ENCODE measurements around the gene RABL6.
A peak's percentile ranks its signal among the peaks of the same experiment; 100 is the strongest.

The RABL6 gene

GRCh38 chr9:136848393-136849037 lies 40.8 kb downstream of the RABL6 start:
- no peak for DNase-seq

DNA sequence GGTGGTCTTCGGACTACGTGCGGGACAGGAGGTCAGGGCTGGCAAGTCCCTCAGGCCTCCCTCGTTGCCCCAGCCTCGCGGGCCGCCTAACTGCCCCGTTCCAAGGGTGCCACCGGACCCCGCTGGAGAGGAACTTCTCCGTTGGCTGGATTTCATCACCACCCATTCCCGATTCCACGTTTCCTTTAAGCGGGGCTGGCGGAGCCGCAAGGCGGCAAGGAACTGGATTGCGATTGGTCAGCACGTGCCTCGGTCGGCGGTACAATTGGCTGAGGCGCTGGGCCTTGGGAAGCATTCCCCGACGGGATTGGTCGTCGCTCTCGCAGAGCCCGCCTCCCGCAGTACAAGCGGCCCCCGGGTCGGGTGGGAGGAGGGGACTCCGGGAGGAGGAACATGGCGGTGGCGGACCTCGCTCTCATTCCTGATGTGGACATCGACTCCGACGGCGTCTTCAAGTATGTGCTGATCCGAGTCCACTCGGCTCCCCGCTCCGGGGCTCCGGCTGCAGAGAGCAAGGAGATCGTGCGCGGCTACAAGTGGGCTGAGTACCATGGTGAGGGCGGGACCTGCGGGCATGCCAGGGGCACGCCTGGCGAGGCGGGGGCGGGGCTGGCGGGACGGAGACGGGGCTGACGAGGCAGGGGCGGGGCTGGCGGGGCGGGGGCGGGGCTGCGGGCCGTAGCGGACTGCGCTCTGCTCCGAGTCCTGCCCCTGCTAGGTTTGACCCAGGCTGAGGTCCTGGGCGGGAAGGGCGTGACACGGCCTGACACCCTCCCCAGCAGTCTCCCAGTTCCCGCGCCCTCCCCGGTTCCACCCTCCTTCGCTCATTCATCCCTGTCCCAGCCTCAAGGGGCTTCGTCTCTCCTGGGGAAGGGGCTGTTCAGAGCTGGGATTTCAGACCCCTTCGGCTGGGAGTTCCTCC lies 41.6 kb downstream of the RABL6 start, which contains the start of gene PHPT1:
PHPT1 (plus strand) TSS at position 372 of the 922 bp plus-strand sequence; CDS start at position 394, 22 bp downstream.
- DNase-seq, result peak; percentile 96

DNA sequence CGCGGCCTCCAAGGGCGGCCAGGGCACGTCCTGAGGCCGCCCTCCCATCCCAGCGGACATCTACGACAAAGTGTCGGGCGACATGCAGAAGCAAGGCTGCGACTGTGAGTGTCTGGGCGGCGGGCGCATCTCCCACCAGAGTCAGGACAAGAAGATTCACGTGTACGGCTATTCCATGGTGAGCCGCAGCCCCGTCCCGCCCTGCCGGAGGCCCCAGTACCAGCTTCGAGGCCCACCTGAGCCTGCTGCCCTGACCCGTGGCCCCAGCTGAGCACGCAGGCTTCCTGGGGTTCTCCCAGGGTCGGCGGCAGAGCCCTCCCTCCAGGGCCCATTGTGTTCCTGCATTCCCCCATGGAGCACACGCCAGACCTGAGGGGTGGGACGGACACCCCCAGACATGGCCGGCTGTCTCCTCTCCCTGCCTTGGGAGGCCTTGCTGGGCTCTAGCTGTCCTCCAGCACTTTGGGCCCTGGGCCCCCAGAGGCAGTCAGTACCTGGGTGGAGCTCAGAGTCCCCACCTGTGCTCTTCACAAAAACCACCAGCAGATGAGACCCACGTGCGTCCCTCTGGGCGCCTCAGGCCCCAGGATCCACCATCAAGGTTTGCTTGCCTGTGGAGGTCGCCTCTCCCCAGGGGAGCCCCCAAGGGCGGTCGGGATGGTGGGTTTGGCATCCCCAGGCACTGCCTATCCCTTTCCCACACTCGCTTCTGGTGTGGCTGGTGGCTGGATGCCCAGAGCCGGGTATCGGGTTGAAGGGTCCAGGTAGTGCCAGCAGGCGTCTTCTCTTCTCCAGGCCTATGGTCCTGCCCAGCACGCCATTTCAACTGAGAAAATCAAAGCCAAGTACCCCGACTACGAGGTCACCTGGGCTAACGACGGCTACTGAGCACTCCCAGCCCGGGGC lies 42.5 kb downstream of the RABL6 start:
- no peak for DNase-seq

- DNase-seq, result no peak
Observed at GRCh38 chr9:136850866-136851775, 43.4 kb downstream of the RABL6 start.

DNA sequence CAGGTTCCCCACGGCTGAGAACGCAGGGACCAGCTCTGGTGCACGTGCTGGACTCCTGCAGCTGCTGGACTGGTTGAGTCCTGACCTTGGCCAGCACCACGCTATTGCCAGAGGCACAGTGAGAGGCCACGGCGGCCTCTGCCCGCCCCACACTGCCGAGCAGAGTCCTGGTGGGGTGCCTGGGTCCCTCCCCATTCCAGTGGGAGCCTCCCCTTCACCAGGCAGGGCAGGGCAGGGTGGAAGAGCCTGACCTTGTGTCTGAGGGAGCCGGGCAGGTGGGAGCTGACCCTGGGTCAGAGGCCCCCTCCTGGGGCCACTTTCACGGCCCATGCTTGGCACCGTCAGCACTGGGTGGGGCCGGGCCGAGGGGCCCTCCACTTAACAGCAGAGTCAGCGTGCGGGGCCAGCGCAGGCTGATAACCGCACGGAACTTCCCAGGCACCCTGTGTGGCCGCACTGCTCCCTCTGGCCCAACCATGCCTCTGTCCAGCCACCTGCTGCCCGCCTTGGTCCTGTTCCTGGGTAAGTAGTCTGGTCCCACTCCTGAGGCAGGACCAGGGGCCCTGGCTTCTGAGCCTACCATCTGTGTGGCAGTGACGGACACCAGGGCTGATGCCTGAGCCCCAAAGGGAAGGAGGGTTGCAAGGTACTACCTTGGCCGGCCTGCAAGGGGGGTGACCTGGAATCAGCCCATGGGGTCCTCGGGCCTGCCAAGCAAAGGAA lies 44.4 kb downstream of the RABL6 start, which contains the start of gene MAMDC4:
MAMDC4 (plus strand) TSS at position 406 of the 723 bp plus-strand sequence; CDS start at position 477, 71 bp downstream.
- DNase-seq, result no peak

DNA sequence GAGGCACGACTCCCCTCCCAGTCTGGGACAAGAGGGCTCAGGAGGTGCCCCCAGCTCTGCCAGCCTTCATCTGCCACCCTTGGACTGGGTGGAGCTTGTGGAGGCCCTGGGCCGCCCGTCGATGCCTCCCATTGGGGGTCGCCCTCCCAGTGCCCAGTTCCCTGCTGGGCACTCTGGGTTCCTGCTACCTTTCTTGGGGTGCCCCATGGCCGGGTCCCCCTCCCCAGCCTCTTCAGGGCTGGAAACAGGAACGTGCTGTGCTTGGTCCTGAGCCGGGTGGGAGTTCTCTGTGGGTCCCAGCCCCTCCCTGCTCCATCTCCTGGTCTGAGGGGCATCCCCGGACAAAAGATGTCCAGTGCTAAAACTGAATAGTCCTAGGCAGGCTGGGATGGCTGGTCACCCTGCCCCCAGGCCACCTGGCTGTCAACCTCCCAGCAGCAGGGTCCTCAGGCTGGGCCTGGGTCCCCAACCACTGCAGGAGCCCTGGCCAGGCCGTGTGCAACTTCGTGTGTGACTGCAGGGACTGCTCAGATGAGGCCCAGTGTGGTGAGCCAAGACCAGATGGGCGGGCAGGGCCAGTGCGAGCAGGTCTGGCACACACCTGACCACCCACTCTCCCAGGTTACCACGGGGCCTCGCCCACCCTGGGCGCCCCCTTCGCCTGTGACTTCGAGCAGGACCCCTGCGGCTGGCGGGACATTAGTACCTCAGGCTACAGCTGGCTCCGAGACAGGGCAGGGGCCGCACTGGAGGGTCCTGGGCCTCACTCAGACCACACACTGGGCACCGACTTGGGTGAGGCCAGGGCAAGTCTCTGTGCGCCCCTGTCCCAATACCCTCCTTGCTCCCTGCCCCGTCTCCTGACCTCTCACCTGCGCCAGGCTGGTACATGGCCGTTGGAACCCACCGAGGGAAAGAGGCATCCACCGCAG lies 45.2 kb downstream of the RABL6 start:
- DNase-seq, result no peak

DNA sequence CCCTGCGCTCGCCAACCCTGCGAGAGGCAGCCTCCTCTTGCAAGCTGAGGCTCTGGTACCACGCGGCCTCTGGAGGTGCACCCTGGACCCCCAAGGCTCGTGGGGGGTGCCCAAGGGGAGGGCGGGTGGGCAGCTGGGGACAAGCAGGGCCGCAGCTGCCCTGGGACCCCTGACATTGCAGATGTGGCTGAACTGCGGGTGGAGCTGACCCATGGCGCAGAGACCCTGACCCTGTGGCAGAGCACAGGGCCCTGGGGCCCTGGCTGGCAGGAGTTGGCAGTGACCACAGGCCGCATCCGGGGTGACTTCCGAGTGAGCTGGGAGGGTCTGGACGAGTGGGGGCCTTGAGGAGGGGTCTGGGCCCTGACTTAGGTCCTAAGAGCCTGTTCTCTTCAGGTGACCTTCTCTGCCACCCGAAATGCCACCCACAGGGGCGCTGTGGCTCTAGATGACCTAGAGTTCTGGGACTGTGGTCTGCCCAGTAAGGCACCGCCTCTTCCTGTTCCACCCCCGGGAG lies 45.9 kb downstream of the RABL6 start:
- no peak for DNase-seq

DNA sequence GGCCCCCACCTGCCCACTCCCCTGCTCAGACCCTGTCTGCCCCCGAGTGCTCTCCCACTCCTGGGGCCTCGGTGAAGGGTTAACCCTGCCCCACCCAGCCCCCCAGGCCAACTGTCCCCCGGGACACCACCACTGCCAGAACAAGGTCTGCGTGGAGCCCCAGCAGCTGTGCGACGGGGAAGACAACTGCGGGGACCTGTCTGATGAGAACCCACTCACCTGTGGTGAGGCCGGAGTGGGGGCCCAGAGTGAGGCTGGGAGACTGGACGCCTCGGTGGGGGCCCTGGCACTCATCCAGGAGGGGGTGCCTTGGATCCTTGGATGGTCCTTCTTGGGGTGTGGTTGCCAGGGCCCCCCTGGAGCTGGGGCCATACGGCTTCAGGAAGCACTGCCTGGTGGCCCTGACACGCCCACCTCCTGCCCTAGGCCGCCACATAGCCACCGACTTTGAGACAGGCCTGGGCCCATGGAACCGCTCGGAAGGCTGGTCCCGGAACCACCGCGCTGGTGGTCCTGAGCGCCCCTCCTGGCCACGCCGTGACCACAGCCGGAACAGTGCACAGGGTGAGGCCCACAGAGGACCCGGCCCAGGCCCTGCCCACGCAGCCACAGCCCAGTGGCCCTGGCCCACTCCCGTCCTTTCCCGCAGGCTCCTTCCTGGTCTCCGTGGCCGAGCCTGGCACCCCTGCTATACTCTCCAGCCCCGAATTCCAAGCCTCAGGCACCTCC lies 46.5 kb downstream of the RABL6 start:
- no peak for DNase-seq

DNA sequence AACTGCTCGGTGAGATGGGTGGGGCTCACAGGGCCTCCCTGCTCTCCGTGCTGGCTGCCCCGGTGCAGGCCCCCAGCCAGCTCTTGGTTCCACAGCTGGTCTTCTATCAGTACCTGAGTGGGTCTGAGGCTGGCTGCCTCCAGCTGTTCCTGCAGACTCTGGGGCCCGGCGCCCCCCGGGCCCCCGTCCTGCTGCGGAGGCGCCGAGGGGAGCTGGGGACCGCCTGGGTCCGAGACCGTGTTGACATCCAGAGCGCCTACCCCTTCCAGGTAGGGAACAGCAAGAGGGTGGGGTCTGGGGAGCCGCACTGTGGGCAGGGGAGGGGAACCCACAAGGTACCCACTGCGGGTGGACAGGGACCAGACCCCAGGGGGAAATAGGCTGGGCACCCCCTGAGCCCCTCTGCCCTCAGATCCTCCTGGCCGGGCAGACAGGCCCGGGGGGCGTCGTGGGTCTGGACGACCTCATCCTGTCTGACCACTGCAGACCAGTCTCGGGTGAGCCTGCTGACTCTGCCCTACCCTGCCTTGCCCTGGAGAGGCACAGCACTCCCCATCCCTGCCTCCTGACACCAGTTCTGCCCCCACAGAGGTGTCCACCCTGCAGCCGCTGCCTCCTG lies 47.2 kb downstream of the RABL6 start:
- no peak for DNase-seq

DNA sequence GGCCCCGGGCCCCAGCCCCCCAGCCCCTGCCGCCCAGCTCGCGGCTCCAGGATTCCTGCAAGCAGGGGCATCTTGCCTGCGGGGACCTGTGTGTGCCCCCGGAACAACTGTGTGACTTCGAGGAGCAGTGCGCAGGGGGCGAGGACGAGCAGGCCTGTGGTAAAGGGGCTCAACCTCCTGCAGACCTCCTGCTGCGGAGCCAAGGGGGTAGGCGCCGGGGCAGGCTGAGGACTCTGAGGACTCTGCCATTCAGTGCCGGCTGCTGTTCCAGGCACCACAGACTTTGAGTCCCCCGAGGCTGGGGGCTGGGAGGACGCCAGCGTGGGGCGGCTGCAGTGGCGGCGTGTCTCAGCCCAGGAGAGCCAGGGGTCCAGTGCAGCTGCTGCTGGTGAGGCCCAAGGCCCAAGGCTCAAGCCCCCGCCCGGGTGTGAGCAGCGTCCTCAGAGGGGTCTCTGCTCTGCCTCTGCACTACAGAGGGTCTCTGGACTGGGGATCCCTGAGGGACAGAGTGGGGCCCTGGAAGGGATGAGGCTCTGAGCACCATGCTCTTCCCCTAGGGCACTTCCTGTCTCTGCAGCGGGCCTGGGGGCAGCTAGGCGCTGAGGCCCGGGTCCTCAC lies 47.8 kb downstream of the RABL6 start:
- DNase-seq, result no peak

DNA sequence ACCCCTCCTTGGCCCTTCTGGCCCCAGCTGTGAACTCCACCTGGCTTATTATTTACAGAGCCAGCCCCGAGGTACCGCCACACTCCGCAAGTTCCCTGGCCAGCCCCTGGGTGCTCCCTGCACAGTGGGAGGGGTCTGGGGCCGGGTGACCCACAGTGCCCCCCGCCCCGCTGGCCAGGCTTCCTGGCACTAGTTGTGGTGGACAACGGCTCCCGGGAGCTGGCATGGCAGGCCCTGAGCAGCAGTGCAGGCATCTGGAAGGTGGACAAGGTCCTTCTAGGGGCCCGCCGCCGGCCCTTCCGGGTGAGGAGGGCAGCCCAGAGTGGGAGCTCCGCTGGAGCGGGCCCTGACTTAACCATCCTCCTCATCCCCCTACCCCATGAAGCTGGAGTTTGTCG lies 48.3 kb downstream of the RABL6 start:
- no peak for DNase-seq

DNA sequence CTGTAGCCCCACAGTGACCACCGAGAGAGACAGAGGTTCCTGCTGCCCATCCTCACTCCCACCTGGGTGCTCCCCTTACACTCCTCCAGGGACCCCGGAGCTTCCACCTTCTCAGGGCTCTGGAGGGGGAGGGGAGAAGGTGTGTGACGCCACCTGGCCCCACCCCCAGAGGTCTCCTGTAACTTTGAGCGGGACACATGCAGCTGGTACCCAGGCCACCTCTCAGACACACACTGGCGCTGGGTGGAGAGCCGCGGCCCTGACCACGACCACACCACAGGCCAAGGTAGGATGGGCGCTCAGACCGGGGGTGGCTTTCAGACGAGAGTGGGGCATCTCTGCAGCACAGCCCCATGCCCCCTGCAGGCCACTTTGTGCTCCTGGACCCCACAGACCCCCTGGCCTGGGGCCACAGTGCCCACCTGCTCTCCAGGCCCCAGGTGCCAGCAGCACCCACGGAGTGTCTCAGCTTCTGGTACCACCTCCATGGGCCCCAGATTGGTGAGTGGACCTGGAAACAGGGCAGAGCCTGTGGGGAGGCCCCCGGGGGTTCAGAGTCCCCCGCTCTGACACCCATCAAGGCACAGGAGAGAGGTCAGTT lies 48.9 kb downstream of the RABL6 start:
- DNase-seq, result no peak

- DNase-seq, result no peak
Observed at GRCh38 chr9:136857166-136857565, 49.4 kb downstream of the RABL6 start.

DNA sequence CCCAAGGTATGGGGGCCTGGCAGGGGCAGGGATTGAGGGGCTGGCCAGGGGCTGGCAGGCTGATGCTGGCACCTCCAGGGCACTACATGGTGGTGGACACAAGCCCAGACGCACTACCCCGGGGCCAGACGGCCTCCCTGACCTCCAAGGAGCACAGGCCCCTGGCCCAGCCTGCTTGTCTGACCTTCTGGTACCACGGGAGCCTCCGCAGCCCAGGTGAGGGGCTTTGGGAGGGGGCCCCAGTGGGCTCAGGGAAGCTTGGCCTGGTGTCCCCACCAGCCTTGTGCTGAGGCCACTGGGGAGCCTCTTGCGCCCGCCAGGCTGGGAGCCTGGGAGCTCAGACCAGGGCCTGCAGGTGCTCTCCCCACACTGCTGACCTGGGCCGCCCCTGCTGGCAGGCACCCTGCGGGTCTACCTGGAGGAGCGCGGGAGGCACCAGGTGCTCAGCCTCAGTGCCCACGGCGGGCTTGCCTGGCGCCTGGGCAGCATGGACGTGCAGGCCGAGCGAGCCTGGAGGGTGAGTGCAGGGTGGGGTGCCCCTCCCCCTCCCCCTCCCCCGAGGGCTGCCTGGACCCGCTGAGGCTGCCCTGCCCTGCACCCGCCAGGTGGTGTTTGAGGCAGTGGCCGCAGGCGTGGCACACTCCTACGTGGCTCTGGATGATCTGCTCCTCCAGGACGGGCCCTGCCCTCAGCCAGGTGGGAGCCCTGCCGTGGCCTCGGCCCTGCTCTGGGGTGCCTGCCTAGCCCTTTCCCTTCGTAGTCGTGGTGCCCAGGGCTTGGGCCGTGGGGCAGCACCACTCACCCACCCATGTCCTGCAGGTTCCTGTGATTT lies 50.0 kb downstream of the RABL6 start:
- DNase-seq, result no peak

DNA sequence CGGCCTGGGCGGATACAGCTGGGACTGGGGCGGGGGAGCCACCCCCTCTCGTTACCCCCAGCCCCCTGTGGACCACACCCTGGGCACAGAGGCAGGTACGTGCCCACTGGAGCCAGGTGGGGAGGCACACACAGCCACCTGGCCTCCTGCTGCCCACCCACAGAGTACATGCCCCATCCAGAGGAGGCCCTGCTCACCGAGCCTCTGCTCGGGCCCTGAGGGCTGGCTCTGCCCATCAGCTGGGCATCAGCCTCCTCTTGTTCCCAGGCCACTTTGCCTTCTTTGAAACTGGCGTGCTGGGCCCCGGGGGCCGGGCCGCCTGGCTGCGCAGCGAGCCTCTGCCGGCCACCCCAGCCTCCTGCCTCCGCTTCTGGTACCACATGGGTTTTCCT lies 50.7 kb downstream of the RABL6 start:
- no peak for DNase-seq

Data from central memory CD4-positive, alpha-beta T cell (primary cell).